ENCODE measurements around the gene MAS1. TPM values are rescaled to one million over a fixed set of nuclear protein-coding genes. Genes with fewer than 3 reads are reported as not detected.

The MAS1 gene
- total and polyA plus RNA-seq, 4 donors = under 0.01 TPM; not detected in 3

DNA sequence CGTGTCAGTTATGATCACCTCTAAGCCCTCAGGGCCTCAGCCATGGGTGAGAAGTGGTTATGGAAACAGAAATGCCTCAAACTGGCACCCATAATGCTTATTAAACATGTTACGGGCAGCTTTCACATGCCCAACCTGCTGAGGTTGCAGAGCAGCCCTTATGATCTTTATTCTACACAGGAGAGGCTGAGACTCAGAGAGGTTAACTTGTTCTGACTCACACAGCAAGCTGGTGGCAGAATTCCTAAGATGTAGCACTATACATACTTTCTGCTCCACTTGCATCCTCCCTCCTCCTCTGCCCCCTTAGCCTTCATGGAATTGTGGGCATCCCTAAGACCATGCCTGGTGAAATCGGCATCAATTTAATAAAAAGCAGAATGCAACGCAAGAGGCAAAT is 43.4 kb downstream of the MAS1 start:
- no peaks in the 10 kb centered on the region for H3K27me3 ChIP-seq (ENCODE audit: control insufficient read depth in 4 of 4, insufficient read depth in 4 of 4, low read length in 3 of 4)
- H3K9ac ChIP-seq (ENCODE audit: low read depth in 1 of 2, low read length in 2 of 2) = no peak overlapping the region
- no peaks in the 10 kb centered on the region for H3K36me3 ChIP-seq (ENCODE audit: control insufficient read depth in 4 of 4, insufficient read depth in 3 of 4, low read depth in 1 of 4, low read length in 3 of 4)
- H3K4me3 ChIP-seq (ENCODE audit: low read depth in 1 of 3, low read length in 3 of 3) = no peak overlapping the region
- WGBS = 89% methylated on average over 4 of the region's 4 CpGs
- peaks cover 0 to 4% (median 0%) of the 10 kb centered on the region in 4 donors for H3K9me3 ChIP-seq (ENCODE audit: control insufficient read depth in 4 of 4, low read length in 3 of 4)
- no peak overlapping the region for H3K27ac ChIP-seq (ENCODE audit: low read depth in 1 of 2, low read length in 2 of 2)
- DNase-seq (ENCODE audit: low spot score) = no peak
- TF ChIP-seq FOXA2 (IDR thresholded peaks at IDR 0.05) (no peak), RAD21 (IDR thresholded peaks at IDR 0.05) (no peak), YY1 (IDR thresholded peaks at IDR 0.05) (no peak)
- TF ChIP-seq, protein P1, sequence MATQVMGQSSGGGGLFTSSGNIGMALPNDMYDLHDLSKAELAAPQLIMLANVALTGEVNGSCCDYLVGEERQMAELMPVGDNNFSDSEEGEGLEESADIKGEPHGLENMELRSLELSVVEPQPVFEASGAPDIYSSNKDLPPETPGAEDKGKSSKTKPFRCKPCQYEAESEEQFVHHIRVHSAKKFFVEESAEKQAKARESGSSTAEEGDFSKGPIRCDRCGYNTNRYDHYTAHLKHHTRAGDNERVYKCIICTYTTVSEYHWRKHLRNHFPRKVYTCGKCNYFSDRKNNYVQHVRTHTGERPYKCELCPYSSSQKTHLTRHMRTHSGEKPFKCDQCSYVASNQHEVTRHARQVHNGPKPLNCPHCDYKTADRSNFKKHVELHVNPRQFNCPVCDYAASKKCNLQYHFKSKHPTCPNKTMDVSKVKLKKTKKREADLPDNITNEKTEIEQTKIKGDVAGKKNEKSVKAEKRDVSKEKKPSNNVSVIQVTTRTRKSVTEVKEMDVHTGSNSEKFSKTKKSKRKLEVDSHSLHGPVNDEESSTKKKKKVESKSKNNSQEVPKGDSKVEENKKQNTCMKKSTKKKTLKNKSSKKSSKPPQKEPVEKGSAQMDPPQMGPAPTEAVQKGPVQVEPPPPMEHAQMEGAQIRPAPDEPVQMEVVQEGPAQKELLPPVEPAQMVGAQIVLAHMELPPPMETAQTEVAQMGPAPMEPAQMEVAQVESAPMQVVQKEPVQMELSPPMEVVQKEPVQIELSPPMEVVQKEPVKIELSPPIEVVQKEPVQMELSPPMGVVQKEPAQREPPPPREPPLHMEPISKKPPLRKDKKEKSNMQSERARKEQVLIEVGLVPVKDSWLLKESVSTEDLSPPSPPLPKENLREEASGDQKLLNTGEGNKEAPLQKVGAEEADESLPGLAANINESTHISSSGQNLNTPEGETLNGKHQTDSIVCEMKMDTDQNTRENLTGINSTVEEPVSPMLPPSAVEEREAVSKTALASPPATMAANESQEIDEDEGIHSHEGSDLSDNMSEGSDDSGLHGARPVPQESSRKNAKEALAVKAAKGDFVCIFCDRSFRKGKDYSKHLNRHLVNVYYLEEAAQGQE (IDR thresholded peaks at IDR 0.05) = no peak
- peaks cover 0 to 3% (median 0%) of the 10 kb centered on the region in 4 donors for H3K4me1 ChIP-seq (ENCODE audit: control insufficient read depth in 4 of 4, insufficient read depth in 4 of 4, low read length in 3 of 4)

DNA sequence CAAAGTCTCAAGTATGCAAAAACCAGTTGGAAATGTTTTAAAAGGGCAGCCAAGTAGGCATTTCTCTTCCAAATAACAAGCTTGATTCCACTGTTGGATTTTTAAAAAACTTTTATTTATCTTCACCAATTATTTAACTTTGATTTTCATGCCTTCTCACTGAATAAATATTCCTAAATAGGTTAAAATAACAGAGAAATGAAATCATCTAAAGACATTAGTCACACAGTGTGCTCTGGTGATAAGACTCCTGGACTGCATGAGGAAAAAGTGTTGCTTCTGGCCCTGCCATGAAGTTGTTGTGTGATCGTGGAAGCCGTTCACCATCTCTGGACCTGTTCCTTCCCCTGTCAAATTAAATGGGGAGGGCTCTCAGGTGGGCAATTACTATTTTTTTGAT is 44.3 kb downstream of the MAS1 start:
- no peak overlapping the region for H3K9ac ChIP-seq (ENCODE audit: low read depth in 1 of 2, low read length in 2 of 2)
- WGBS = 86% methylated on average over 2 of the region's 2 CpGs
- H3K9me3 ChIP-seq (ENCODE audit: control insufficient read depth in 4 of 4, low read length in 3 of 4) = peaks cover 0 to 4% (median 0%) of the 10 kb centered on the region in 4 donors
- H3K36me3 ChIP-seq (ENCODE audit: control insufficient read depth in 4 of 4, insufficient read depth in 3 of 4, low read depth in 1 of 4, low read length in 3 of 4) = no peaks in the 10 kb centered on the region
- H3K27ac ChIP-seq (ENCODE audit: low read depth in 1 of 2, low read length in 2 of 2) = no peak overlapping the region
- TF ChIP-seq YY1 (IDR thresholded peaks at IDR 0.05) = no peak
- no peak for TF ChIP-seq FOXA1 (IDR thresholded peaks at IDR 0.05)
- no peak for TF ChIP-seq FOXA2 (IDR thresholded peaks at IDR 0.05)
- TF ChIP-seq, protein P2, sequence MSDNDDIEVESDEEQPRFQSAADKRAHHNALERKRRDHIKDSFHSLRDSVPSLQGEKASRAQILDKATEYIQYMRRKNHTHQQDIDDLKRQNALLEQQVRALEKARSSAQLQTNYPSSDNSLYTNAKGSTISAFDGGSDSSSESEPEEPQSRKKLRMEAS (IDR thresholded peaks at IDR 0.05) = no peak
- TF ChIP-seq, protein P3, sequence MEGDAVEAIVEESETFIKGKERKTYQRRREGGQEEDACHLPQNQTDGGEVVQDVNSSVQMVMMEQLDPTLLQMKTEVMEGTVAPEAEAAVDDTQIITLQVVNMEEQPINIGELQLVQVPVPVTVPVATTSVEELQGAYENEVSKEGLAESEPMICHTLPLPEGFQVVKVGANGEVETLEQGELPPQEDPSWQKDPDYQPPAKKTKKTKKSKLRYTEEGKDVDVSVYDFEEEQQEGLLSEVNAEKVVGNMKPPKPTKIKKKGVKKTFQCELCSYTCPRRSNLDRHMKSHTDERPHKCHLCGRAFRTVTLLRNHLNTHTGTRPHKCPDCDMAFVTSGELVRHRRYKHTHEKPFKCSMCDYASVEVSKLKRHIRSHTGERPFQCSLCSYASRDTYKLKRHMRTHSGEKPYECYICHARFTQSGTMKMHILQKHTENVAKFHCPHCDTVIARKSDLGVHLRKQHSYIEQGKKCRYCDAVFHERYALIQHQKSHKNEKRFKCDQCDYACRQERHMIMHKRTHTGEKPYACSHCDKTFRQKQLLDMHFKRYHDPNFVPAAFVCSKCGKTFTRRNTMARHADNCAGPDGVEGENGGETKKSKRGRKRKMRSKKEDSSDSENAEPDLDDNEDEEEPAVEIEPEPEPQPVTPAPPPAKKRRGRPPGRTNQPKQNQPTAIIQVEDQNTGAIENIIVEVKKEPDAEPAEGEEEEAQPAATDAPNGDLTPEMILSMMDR (IDR thresholded peaks at IDR 0.05; ENCODE audit: low read depth, low read length, missing input control) = no peak
- no peak for TF ChIP-seq HNF4A (conservative IDR thresholded peaks at IDR 0.05)
- no peak for TF ChIP-seq GABPA (IDR thresholded peaks at IDR 0.05 in 1 of 2, conservative IDR thresholded peaks at IDR 0.05 in 1 of 2)
- no peak for TF ChIP-seq HNF4G (IDR thresholded peaks at IDR 0.05)
- no peak for TF ChIP-seq RAD21 (IDR thresholded peaks at IDR 0.05)
- no peak for TF ChIP-seq RXRA (IDR thresholded peaks at IDR 0.05)
- TF ChIP-seq SP1 (IDR thresholded peaks at IDR 0.05) = no peak
- no peak for TF ChIP-seq NR2F2 (IDR thresholded peaks at IDR 0.05)
- TF ChIP-seq EGR1 (IDR thresholded peaks at IDR 0.05; ENCODE audit: low read depth in 2 of 2) = no peak
- TF ChIP-seq, protein P4, sequence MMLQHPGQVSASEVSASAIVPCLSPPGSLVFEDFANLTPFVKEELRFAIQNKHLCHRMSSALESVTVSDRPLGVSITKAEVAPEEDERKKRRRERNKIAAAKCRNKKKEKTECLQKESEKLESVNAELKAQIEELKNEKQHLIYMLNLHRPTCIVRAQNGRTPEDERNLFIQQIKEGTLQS (IDR thresholded peaks at IDR 0.05) = no peak
- no peak for TF ChIP-seq TAF1 (conservative IDR thresholded peaks at IDR 0.05)
- TF ChIP-seq, protein P1 (IDR thresholded peaks at IDR 0.05) = no peak
- TF ChIP-seq JUND (IDR thresholded peaks at IDR 0.05) = no peak
- TF ChIP-seq, protein P5, sequence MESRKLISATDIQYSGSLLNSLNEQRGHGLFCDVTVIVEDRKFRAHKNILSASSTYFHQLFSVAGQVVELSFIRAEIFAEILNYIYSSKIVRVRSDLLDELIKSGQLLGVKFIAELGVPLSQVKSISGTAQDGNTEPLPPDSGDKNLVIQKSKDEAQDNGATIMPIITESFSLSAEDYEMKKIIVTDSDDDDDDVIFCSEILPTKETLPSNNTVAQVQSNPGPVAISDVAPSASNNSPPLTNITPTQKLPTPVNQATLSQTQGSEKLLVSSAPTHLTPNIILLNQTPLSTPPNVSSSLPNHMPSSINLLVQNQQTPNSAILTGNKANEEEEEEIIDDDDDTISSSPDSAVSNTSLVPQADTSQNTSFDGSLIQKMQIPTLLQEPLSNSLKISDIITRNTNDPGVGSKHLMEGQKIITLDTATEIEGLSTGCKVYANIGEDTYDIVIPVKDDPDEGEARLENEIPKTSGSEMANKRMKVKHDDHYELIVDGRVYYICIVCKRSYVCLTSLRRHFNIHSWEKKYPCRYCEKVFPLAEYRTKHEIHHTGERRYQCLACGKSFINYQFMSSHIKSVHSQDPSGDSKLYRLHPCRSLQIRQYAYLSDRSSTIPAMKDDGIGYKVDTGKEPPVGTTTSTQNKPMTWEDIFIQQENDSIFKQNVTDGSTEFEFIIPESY (IDR thresholded peaks at IDR 0.05) = no peak
- DNase-seq (ENCODE audit: low spot score) = no peak
- H3K4me1 ChIP-seq (ENCODE audit: control insufficient read depth in 4 of 4, insufficient read depth in 4 of 4, low read length in 3 of 4) = peaks cover 0 to 2% (median 0%) of the 10 kb centered on the region in 4 donors
- no peaks in the 10 kb centered on the region for H3K27me3 ChIP-seq (ENCODE audit: control insufficient read depth in 4 of 4, insufficient read depth in 4 of 4, low read length in 3 of 4)
- H3K4me3 ChIP-seq (ENCODE audit: low read depth in 1 of 3, low read length in 3 of 3) = no peak overlapping the region

Data from liver (tissue), 9 donors.